ENCODE results near the gene SPAG16.

- TF ChIP-seq CTCF (conservative IDR thresholded peaks at IDR 0.05), result no peak
- TF ChIP-seq EZH2 (IDR thresholded peaks at IDR 0.05; ENCODE audit: low read depth), result no peak
Measured at GRCh38 chr2:214180686-214181085, 896.4 kb downstream of the SPAG16 start.

Measured in PC-9 (cell line).